HepG2 (cell line): ENCODE results near the gene TMEM225B. TPM values are rescaled to one million over a fixed set of nuclear protein-coding genes. Genes with fewer than 3 reads are reported as not detected.

Source experiments
- AGO2 ChIP-seq: fragments of 200-400 bp; formaldehyde crosslinking; optimal IDR thresholded peaks from 2 replicates; pipeline ENCODE3; 2017; ENCODE audit warnings: mild to moderate bottlenecking, low read depth, low read length, moderate library complexity
- AKAP8 ChIP-seq: sonication (generic); formaldehyde crosslinking; IDR thresholded peaks from 2 replicates; pipeline ENCODE4 v1.5.1; 2020; ENCODE audit warnings: mild to moderate bottlenecking, missing genetic modification reagents
- EEA1 ChIP-seq: sonication (generic); formaldehyde crosslinking; IDR thresholded peaks from 2 replicates; pipeline ENCODE4 v1.5.1; 2020; ENCODE audit warnings: mild to moderate bottlenecking, missing genetic modification reagents, borderline replicate concordance
- FOXM1 ChIP-seq: sonication (generic); formaldehyde crosslinking; IDR thresholded peaks from 2 replicates; pipeline ENCODE4 v1.5.0; 2020; ENCODE audit warnings: missing genetic modification reagents
- GABPB1 ChIP-seq: IDR thresholded peaks from 2 replicates; pipeline ENCODE4 v1.6.1; 2016; ENCODE audit warnings: mild to moderate bottlenecking, missing genetic modification reagents, moderate library complexity, missing compliant biosample characterization
- HHEX ChIP-seq: IDR thresholded peaks from 2 replicates; pipeline ENCODE4 v1.6.1; 2016; ENCODE audit warnings: control low read depth
- KIAA2018 ChIP-seq: sonication (generic); formaldehyde crosslinking; IDR thresholded peaks from 2 replicates; pipeline ENCODE4 v1.5.0; 2020; ENCODE audit warnings: mild to moderate bottlenecking, missing genetic modification reagents, borderline replicate concordance
- NFKBIZ ChIP-seq: IDR thresholded peaks from 2 replicates; pipeline ENCODE4 v1.6.1; 2018; ENCODE audit warnings: missing genetic modification reagents, missing compliant biosample characterization
- REXO4 ChIP-seq: sonication (generic); formaldehyde crosslinking; IDR thresholded peaks from 2 replicates; pipeline ENCODE4 v1.8.0; 2022; ENCODE audit warnings: missing genetic modification reagents, mild to moderate bottlenecking, borderline replicate concordance
- ZFY ChIP-seq: sonication (generic); formaldehyde crosslinking; IDR thresholded peaks from 2 replicates; pipeline ENCODE4 v1.4.0; 2020; ENCODE audit warnings: missing genetic modification reagents
- ZNF124 ChIP-seq: sonication (generic); formaldehyde crosslinking; IDR thresholded peaks from 2 replicates; pipeline ENCODE4 v1.4.0; 2020; ENCODE audit warnings: missing genetic modification reagents
- ZNF160 ChIP-seq: sonication (generic); formaldehyde crosslinking; IDR thresholded peaks from 2 replicates; pipeline ENCODE4 v1.8.0; 2022; ENCODE audit warnings: mild to moderate bottlenecking, inconsistent platforms, missing genetic modification reagents
- ZNF275 ChIP-seq: sonication (generic); formaldehyde crosslinking; IDR thresholded peaks from 2 replicates; pipeline ENCODE4 v1.8.0; 2022; ENCODE audit warnings: missing genetic modification reagents, mild to moderate bottlenecking, inconsistent platforms, borderline replicate concordance
- ZNF280D ChIP-seq: sonication (generic); formaldehyde crosslinking; IDR thresholded peaks from 2 replicates; pipeline ENCODE4 v1.5.1; 2020; ENCODE audit warnings: mild to moderate bottlenecking, missing genetic modification reagents
- ZNF607 ChIP-seq: sonication (generic); formaldehyde crosslinking; IDR thresholded peaks from 2 replicates; pipeline ENCODE4 v1.5.1; 2020; ENCODE audit warnings: missing genetic modification reagents, mild to moderate bottlenecking, borderline replicate concordance
- ZNF670 ChIP-seq: sonication (generic); formaldehyde crosslinking; IDR thresholded peaks from 2 replicates; pipeline ENCODE4 v1.8.0; 2022; ENCODE audit warnings: mild to moderate bottlenecking, missing genetic modification reagents, borderline replicate concordance
- ZNF766 ChIP-seq: sonication (generic); formaldehyde crosslinking; IDR thresholded peaks from 2 replicates; pipeline ENCODE4 v1.5.0; 2020; ENCODE audit warnings: missing genetic modification reagents, borderline replicate concordance
- polyA plus RNA-seq, 8 experiments: library from polyadenylated mRNA; depleted of rRNA in 3 of 8; stranded (reverse) in 7 of 8; unstranded in 1 of 8; fragments of >200 nt; fragmentation: Illumina TruSeq in 4 of 8; extraction: Trizol in 4 of 8; gene quantifications; 2 replicates each; pipeline versions ENCODE4 v1.2.1 to v1.2.3, GENCODE V29; 2011 to 2016; ENCODE audit warnings: low read depth in 4 of 8, missing spikeins in 1 of 8, mixed read lengths in 1 of 8; ENCODE audit not compliant: insufficient read depth in 1 of 8
- total RNA-seq, 5 experiments: library from RNA; depleted of rRNA; stranded (reverse); fragments of >200 nt; fragmentation: Illumina TruSeq; extraction: Trizol; gene quantifications; 2 replicates each; pipeline ENCODE4 v1.2.3, GENCODE V29; 2016; ENCODE audit warnings: low read depth in 1 of 5

The TMEM225B gene
- total and polyA plus RNA-seq, 2 of the 13 experiments (the other 11 are each of a cell fraction or from before 2014, with no cell fraction given): 0.78 to 0.95 TPM

- 0 out of 2 replicates have a peak, but pooled peaks have one; percentile 3 for TF ChIP-seq KIAA2018 (CRISPR knock-in tag)
- TF ChIP-seq ZFY (CRISPR knock-in tag): peak; percentile 17
- TF ChIP-seq ZNF280D (CRISPR knock-in tag): peak; percentile 59; the same call in 1 of the 2 replicates
- TF ChIP-seq NFKBIZ: no peak
- TF ChIP-seq ZNF124 (CRISPR knock-in tag): no peak
- TF ChIP-seq AGO2: peak; percentile 13
- peak; percentile 8; the same call in 1 of the 2 replicates for TF ChIP-seq GABPB1
- no peak for TF ChIP-seq FOXM1 (CRISPR knock-in tag)
- TF ChIP-seq ZNF766 (CRISPR knock-in tag): peak; percentile 10; the same call in 1 of the 2 replicates
- TF ChIP-seq ZNF670 (CRISPR knock-in tag): peak; percentile 74; the same call in 1 of the 2 replicates
- TF ChIP-seq ZNF607: 0 out of 2 replicates have a peak, but pooled peaks have one; percentile 6
- no peak for TF ChIP-seq AKAP8 (CRISPR knock-in tag)
- TF ChIP-seq EEA1: peak; percentile 5; the same call in 1 of the 2 replicates
- peak; percentile 15; the same call in 1 of the 2 replicates for TF ChIP-seq ZNF160 (CRISPR knock-in tag)
- TF ChIP-seq HHEX (CRISPR knock-in tag): no peak
- 0 out of 2 replicates have a peak, but pooled peaks have one; percentile 5 for TF ChIP-seq REXO4 (CRISPR knock-in tag)
- TF ChIP-seq ZNF275 (CRISPR knock-in tag): 0 out of 2 replicates have a peak, but pooled peaks have one; percentile 33
Observed at GRCh38 chr7:99617192-99617781, 19.2 kb downstream of the TMEM225B start (continued).
